ACHN (cell line): ENCODE data around the gene ZBTB7C.

Experiments
- DNase-seq: peaks from one replicate; pipeline ENCODE4 v3.0.0-alpha.2; 2015
- in situ Hi-C: cut with HindIII; loops from 2 replicates; pipeline ENCODE4 v1.10.0; 2017; ENCODE audit warnings: low sequenced_read_pairs, low pct_ligation_motif_present, low pct_unique_long_range_greater_than_20kb

Gene ZBTB7C

DNA sequence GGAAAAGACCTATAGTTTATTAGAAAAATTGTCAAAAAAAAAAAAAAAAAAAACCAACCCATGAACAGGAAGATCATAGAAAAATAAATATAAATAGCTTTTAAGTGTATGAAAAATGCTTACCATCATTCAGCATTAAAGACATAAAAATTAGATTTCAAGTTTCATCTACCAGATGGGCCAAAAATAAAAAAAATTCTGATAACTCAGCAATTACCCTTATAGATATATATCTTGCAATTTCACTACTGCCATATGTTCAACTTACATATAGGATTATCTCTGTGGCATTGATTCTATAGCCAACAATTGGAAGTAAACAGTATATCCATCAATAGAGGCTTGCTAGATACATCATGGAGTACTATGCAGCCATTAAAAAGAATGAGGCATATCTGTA, 352.2 kb downstream of the ZBTB7C start:
- no peak for DNase-seq
- in situ Hi-C loops, result no loop called here

DNA sequence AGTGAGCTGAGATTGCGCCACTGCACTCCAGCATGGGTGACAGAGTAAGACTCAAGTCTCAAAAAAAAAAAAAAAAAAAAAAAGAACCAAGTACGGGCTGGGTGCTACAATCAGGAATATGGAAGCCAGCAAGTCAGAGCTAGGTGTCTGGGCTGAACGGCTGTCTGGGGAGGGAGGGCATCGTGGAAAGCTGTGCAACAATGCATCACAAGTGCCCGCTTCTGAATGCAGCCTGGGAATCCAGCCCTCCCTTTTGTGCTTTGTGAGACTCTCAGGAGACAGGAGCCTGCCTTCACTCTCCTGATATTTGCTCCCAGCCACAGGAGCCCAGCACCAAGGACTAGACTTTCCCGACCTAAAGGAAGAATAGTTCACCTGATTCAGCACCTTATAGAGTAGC, 353.8 kb downstream of the ZBTB7C start:
- DNase-seq, result no peak
- in situ Hi-C loops, result no loop called here

DNA sequence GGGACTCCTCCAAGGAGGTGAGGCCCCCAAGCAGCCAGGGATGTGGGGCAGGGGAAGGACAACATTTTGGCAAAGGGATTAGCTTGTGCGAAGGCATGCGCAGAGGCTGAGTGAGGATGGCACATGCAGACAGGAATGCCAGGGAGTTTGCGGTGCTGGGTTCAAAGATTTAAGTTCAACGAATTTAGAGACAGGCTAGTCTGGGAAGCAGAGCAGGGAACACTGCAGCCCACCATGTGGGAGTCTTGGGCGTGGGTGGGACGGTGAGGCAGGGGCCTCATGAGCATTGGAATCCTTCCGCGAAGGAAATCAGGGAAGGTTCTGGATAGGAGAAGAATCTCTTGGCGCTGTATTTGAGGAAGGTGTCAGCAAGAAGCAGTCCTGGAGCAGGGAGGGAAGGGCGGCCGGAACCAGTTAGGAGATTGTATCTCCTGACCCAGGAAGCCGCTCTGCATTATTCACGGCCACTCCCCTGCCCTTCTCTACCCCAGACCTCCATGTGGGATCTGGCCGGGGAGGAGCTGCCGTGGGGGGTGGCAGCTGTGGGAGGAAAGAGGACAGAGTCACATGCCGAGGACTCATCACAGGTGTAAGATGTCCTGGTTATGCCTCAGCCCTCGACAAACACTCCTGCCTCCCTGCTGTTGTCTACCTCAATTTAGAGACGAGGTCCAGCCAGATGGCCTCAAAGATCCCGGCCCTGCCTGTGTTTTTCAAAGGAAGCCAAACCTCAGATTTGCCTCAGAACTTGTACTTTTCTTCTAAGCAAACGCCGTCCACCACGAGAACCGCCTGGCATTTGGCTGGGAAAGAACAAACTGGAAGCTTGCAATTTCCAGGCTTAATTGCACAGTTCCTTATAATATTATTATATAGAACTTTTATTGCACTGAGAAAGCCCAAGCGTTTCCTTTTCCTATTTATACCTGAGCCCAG, 355.0 kb downstream of the ZBTB7C start:
- in situ Hi-C loops, result no loop called here

DNA sequence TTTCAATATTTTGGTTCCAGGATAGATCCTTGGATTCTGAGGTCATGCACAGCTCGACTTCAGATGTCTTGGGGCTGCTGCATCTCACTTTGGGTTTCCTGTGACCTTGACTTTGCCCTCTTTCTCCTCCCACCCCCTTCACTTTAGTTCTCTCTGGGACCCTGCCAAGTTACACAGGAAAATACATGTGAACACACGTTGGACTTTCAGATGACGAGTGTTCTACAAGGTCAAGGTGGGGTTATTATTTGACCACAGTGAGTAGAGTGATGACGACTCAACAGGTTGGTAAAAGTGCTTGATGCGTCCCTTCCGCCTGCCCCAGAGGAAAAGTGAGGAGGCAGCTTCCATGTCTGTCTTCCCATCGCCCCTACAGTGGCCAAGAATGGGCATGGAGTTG, 356.3 kb downstream of the ZBTB7C start:
- DNase-seq, result no peak
- in situ Hi-C loops, result no loop called here

More for the DNA sequence above, 355.0 kb downstream of the ZBTB7C start:
- DNase-seq, result no peak

DNA sequence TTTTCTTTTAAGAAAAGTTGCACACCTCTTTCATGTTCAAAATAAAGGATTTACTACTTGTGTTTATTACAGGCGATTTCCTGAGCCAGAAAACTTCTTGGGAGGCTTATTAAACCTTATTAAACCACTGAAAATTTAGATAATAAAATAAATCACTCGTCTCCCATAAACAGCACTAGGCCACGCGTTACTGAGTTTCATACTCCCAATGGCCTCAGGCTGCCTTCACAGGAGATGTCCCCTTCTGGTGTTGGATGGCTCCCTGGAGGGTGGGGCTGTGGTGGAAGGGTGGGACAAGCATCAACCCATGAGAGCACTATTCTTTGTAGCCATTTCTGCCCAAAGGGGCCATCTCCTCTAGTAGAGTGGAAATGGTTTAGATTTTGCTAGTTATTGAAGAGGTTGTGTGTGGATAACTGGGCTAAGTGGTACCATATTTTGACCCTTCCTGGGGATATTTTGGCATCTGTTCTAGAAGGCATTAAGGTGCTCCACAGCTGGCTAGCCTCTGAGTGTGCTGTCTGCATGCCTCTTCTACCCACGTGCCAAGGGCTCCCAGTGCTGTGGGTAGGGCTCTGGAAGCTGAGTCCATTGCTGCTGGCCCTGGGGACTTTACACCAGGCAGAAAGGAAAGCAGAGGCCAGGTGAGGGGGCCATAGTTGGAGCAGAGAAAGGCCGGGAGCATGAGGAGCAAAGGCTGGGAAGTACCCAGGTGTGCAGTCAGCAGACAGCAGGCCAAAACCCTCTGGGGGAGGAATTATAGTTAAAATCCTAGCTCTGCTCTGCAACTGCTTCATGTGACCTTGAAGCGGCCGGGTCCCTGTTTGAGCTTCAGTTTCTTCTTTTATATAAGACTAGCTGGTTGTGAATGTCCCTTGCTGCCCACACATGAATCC, 357.0 kb downstream of the ZBTB7C start:
- no peak for DNase-seq
- in situ Hi-C loops, result no loop called here

DNA sequence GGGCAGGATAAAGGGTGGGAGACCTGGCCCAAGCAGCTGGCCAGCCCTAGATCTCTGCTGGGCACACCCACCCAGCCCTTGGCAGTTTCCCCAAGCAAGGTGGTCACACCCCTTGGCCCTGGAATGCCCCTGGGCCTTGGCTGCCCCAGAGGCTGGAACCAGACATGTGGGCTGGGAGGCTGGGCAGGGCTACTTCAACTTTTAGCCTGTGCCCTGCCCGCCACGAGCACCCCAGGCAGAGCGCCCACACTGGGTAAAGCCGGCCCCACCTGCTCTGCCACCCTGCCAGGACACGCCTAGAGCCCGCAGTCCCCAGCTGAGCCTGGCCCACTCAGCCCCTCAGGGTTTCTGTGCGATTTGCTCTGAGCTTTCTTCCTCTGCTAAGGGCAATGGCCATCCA, 359.0 kb downstream of the ZBTB7C start:
- DNase-seq, result no peak
- in situ Hi-C loops, result no loop called here

DNA sequence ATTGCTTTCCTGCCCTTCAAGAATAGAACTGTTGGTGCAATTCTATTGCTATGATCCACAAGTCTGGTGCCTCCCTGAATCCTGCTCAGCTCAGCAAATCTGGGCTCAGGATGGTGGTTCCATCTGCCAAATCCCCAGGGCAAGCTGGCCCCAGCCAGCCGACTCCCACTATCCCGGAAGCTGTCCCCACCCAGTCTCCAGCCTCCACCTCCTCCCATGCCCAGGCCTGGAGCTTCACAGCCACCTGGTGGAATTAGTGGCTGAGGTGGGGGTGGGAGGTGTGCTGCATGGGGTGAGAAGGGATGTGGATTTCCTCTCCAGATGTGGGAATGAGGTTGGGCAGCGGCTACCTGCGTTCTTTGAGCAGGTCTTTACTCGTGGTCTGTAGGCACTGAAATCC, 359.4 kb downstream of the ZBTB7C start:
- no peak for DNase-seq
- in situ Hi-C loops, result no loop called here

DNA sequence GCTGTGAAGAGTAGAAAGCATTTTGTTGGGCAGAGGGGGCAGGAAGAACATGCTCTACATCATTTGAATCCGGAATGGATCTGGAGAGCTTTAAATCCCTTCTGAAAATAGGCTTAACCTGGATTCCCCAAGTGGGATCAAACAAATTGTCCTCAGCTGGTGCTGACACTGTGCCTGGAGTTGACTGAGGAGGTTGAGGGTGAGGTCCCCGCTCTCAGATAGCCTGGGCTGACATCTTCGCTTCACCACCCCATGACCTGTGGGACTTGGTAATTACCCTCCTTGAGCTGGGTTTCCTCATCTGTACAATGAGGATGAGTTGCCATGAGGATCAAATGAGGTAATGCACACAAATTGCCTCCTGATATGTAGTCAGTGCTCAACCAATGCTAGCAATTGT, 360.9 kb downstream of the ZBTB7C start:
- in situ Hi-C loops, result no loop called here
- DNase-seq, result no peak

DNA sequence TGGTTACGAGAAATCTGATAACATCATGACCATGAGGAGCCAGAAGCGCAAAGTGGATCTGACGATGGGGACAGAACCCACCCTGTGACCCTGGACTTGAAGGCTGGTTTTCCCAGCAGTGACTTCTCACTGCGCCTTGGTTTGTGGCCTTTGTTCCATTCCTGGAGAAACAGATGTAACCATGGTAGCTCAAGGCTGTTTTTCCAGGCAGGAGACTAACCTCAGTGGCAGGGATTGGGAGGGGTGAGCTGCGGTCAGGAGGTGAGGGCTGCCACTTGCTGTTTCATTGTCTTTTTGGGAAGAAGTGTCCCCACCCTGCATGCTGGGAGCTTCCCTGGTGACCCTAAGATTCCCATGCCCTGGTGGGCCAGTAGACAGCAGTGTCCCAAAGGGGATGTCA, 362.3 kb downstream of the ZBTB7C start:
- no peak for DNase-seq
- in situ Hi-C loops, result no loop called here

DNA sequence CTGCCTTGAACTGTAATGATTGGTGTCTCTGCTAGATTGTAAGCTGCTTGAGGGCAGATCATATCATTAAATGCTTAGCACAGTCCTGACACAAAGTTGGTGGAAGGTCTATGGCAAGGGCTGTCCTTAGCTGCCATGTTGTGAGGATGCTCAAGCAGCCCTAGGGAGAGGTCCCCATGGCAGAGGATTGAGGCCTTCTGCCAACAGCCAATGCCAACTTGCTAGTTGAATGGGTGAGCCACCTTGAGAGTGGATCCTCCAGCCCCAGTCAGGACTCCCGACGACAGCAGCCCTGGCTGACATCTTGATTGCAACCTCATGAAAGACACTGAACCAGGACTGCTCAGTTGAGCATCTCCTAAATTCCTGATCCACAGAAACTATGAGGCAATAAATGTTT, 363.4 kb downstream of the ZBTB7C start:
- no peak for DNase-seq
- in situ Hi-C loops, result no loop called here

DNA sequence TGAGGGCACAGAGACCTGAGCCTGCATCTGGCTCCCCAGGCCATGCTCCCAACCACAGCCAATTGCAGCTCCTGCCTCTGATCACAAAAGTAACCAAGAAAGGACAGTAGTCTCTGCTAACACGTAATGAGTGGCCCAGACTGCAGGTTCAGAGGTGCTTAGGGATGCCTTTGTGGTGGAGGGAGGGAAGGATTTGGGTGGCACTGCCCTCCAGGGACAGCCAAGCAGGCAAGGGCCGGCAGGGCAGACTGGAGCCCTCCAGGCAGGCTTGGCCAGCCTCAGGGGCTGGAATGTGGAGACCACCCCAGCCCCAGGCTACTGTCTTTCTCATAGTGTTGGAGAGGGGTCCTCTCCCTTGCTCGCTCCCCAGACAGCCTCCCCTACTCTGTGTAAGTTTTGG, 364.2 kb downstream of the ZBTB7C start:
- in situ Hi-C loops, result no loop called here
- DNase-seq, result no peak

DNA sequence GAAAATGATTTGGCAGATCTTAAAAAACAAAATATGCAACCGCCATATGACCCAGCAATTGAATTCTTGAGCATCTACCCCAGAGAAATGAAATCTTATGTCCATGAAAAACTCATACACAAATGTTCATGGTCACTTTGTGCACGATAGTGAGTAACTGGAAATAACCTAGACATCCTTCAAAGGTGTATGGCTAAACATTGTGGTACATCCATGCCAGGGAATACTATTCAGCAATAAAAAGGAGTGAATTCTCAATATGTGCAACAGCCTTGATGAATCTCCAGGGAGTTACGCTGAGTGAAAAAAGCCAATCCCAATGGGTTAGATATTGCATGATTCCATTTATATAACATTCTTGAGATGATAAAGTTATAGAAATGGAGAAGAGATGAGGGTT, 366.0 kb downstream of the ZBTB7C start:
- no peak for DNase-seq
- in situ Hi-C loops, result no loop called here

DNA sequence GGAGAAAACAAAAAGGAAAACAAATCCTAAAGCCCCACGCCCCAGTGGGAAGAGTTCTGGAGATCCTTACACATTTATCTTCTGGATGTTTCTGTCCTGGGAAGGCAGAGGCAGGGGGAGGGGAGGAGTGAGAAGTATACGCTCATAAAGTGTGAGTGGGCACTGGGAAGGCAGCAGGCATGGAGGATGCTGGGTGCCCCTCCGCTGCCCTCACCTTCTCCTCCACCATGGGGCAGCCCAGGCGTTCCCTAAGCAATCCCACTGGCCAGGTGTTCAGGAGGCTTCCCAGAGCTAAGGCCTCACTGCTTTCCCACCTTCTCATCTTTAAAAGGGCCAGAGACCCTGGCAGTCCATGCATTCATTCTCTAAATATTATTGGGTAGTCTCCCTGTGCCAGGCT, 366.8 kb downstream of the ZBTB7C start:
- in situ Hi-C loops, result no loop called here

DNA sequence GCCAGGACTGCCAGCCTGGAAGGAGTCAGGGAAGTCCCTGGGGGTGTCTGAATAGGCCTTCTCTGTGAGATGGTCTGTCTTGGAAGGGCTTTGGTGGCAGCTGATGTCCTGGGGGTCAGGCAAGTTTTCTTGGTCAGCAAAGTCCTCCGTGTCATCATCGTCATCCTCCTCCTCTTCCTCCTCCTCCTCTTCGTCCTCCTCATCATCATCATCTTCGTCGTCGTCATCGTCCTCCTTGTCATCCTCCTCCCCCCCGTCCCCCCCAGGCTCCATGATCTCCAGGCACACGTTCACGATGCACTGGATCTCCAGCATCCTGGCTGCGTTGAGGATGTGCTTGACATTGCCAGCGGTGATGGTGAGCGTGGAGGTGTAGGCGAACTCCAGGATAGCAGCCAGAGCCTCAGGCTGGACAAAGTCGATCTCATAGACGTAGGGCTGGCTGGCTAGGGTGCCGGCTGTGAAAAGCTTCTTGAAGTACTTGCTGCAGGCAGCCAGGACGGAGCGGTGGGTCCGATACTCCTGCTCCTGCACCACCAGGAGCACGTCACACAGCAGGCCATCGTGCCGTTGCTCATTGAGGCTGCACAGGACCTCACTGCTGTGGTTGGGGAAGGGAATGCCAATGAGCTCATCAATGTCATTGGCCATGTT, 368.6 kb downstream of the ZBTB7C start:
- in situ Hi-C loops, result no loop called here
- no peak for DNase-seq

More for the DNA sequence above, 366.8 kb downstream of the ZBTB7C start:
- no peak for DNase-seq

DNA sequence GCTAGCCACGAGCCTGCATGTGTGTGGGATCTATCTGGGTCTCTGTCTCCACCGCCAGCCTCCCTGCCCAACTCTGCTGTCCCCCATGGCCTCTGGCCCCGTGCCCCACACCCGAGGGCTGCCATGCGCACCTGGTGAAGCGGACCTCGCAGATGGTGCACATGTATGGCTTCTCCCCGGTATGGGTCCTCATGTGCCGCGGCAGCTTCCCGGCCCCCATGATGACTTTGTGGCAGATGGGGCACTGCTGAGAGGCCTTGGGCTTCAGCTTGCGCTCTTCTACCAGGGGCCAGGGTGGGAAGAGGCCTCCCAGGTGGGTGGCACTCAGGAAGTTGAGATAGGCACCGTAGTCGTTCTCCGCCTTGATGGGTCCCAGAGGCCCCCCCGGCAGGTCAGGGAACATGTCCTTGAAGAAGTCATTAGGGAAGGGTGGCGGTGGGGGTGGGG, 369.4 kb downstream of the ZBTB7C start:
- DNase-seq, result no peak
- in situ Hi-C loops, result no loop called here

DNA sequence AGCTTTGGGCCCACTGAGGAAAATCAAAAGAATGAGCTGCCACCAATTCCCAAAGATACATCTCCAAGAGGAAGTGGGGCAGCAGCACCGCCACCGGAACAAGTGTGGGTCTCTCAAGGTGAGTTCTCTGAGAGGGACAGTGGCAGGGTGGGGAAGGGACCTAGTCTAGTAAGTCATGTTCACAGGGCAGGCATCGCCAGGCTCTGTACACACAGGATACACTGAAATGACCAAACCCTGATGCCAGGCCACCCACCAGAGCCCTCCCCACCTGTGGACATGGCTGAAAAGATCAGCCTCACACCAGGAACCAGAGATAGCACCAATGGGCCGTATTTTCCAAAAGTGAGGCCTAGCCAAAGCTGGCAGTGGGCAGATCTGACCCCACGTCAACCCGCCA, 370.5 kb downstream of the ZBTB7C start:
- DNase-seq, result no peak
- in situ Hi-C loops, result no loop called here

DNA sequence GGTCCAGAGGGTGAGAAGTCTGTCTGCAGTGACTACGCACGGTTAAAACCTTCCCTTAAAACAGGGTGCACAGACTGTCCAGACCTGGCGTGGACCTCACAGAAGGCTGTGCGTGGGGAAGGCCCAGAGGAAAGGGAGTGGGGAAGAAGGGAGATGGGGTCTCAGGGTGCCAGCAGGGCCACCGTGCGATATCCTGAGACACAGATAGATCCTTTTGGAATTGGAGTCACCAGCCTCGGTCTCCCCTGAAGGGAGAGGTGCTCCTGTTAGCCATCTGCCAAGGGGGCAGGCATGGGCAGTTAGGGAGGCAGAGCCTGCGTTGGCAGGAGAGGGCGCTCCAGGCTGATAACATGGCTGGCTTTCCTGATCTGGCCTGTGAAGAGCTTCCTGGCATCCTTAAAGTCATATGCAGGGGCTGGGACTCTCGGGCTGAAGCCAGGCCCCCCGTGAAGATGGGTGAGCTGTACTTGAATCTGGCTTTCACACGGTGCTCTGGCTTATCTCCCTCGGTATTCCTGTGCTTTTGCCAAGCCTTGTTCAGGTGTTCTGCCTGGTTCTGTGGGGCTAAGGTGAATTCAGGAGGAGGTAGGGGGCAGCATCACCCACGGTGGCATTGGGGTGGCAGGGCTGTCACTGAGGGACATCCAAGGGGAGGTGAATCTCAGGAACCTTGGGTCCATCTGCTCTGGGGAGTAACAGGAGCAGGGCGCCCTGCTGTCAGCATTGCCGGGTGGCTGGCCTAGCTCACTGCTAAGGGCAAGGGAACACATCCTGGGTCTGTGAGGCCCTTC, 371.5 kb downstream of the ZBTB7C start:
- no peak for DNase-seq
- in situ Hi-C loops, result no loop called here

DNA sequence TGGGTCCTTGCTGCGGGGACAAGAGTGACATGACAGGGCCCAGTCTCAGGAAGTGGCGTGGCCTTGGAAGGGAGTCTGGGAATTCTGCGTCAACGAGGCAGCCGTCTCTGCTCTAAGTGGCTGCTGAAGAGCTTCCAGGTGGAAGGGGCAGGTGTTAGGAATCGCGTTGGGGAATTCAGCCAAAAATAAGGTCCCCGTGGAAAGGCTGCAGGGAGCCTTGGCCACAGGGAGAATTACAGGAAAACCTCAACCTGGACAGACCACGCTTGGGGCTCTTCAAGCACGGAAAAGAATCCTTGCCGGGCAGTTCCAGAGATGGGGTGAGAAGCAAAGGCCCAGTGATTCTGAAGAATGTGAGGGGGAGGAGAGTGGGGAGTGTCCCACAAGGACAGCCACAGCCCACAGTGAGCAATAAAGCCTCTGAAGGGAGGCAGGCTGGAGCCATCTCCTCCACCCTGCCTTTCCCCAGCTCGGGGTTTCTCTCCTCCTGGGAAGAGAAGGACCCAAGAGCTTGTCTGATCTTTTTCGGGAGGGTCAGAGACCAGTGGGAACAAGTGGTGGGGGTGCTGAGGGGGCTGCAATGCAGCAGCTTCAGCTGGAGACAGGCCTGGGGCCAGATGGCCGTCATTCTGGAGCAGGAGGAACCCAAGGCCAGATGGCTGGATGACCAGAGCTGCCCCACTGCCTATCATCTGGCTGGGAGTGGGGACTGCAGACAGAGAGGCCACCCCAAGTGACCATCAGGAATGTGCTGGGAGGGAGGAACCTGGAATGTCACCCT, 372.4 kb downstream of the ZBTB7C start:
- peak; percentile 61 for DNase-seq
- in situ Hi-C loops, result no loop called here
